ENCODE data around the gene SAXO1. TPM values are rescaled to one million over a fixed set of nuclear protein-coding genes. Genes with fewer than 3 reads are reported as not detected.

The SAXO1 gene
- total RNA-seq, 1 donor from 2014 or later: 0.15 TPM

DNA sequence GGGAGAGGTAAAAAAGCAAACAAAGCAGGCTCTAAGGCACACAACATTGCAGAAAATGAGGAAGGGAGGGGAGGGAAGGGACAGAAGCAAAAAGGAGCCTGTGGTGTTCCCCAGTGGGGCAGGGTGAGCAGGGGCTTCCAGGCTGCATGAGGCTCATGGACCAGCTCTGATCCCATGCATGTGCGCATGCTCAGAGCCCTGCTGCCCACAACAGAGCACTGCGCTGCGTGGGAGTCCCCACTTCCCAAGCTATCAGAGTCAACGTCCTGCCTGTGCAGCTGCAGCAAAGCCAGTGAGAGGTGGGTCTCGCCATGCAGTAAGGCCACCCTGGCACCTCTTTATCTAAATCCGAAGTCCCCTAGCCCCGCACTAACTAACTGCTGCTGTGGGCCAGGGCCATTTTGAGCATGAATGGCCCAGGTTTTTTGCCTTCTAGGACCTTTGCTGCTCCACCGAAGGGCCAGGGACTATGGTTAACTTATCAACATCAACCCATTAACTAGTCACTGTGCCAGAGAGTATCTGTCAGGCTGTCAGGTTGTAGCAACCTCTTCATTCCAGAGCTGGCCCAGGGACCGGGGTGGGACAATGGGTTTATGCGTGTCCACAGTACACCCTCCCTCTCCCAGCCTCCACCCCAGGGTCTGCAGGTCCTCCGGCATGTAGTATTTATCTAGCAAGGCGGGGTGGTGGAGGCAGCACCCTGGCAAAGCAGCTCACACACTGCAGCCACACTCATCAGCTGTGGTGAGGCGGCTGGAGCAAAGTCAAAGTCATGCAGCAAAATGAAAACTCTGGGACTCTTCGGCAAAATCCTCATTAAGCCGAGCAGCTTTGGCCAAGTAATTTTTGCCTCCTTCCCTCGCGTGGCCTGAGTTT, 123.6 kb downstream of the SAXO1 start:
- Histone ChIP-seq H3K4me3 (no peak overlapping the region), H3K4me1 (no peaks in the 10 kb centered on the region), H3K9me3 (no peaks in the 10 kb centered on the region), H3K27me3 (ENCODE audit: low read depth) (no peaks in the 10 kb centered on the region), H3K36me3 (no peaks in the 10 kb centered on the region), H3K27ac (no peak overlapping the region)
- no peak for DNase-seq
- ATAC-seq: no peak
- TF ChIP-seq, protein P1, sequence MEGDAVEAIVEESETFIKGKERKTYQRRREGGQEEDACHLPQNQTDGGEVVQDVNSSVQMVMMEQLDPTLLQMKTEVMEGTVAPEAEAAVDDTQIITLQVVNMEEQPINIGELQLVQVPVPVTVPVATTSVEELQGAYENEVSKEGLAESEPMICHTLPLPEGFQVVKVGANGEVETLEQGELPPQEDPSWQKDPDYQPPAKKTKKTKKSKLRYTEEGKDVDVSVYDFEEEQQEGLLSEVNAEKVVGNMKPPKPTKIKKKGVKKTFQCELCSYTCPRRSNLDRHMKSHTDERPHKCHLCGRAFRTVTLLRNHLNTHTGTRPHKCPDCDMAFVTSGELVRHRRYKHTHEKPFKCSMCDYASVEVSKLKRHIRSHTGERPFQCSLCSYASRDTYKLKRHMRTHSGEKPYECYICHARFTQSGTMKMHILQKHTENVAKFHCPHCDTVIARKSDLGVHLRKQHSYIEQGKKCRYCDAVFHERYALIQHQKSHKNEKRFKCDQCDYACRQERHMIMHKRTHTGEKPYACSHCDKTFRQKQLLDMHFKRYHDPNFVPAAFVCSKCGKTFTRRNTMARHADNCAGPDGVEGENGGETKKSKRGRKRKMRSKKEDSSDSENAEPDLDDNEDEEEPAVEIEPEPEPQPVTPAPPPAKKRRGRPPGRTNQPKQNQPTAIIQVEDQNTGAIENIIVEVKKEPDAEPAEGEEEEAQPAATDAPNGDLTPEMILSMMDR (IDR thresholded peaks at IDR 0.05): no peak
- intact Hi-C loops (cut with DNase I): no loop called here

DNA sequence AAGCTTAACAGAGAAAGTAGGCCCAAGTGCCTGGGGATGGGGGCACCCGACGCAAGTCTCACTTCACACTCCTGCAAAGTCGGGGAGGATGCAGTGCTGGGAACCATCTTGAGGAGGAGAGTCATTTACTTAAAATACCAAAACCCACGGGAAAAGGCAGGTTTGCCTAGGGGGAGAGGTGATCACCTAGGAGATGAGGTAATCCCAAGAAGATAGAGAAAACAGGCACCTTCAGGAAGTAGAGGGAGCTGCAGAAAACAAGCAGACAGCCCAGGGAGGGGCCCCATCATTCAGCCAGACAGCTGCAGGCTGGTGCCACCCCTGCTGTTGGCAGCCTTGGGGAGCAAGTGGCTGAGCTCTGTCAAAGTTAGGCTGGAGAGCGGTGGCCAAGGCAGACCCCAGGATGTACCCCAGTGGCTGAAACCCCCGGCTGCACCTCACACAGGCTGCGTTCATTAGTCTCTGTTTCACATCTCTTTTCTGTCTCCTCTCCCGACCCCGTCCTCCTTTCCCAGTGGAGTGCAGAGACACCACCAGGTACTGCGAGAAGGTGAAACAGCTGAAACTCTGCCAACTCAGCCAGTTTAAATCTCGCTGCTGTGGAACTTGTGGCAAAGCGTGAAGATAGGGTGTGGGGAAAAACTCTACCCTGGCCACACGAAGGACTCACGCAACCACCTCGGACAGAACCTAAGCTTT, 124.9 kb downstream of the SAXO1 start:
- ATAC-seq: no peak
- intact Hi-C loops (cut with DNase I): no loop called here
- no peak overlapping the region for H3K27ac ChIP-seq
- TF ChIP-seq, protein P1 (IDR thresholded peaks at IDR 0.05): no peak
- no peaks in the 10 kb centered on the region for H3K27me3 ChIP-seq (ENCODE audit: low read depth)
- no peak for DNase-seq
- H3K9me3 ChIP-seq: no peaks in the 10 kb centered on the region
- H3K4me3 ChIP-seq: no peak overlapping the region
- H3K36me3 ChIP-seq: no peaks in the 10 kb centered on the region
- no peaks in the 10 kb centered on the region for H3K4me1 ChIP-seq

DNA sequence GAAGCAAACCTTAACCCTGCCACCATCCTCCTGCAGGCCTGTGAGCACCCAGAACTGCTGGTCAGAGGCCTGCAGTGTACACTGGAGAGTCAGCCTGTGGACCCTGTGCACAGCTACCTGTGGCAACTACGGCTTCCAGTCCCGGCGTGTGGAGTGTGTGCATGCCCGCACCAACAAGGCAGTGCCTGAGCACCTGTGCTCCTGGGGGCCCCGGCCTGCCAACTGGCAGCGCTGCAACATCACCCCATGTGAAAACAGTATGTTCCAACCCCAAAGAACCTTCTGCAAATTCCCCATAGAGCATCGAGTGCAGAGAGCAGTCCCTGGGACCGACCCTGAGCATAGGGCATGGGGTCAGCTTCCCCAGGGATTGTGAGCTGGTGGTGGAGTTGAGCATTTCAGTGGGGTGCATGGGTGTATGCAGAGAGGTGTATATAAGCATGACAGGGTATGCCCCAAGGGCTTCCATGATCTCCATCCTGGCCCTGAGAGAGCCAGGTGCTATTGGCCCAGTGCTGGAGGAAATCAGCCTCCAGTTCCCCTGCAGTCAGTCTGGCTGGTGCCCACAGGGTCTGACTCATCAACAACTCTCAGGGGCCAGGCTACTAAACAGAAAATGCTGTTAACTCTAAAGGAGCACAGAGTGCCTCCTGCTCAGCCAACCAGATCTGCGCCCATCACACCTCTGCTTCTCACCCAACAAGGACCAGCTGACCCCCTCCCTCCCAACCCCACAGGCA, 126.2 kb downstream of the SAXO1 start:
- H3K27me3 ChIP-seq (ENCODE audit: low read depth): no peaks in the 10 kb centered on the region
- H3K4me3 ChIP-seq: no peak overlapping the region
- no peaks in the 10 kb centered on the region for H3K4me1 ChIP-seq
- no peak for DNase-seq
- peak in 1 of 2 donors; percentile 27 for ATAC-seq
- TF ChIP-seq, protein P1 (IDR thresholded peaks at IDR 0.05): no peak
- intact Hi-C loops (cut with DNase I): no loop called here
- peaks cover 5% of the 10 kb centered on the region for H3K9me3 ChIP-seq
- H3K27ac ChIP-seq: no peak overlapping the region
- H3K36me3 ChIP-seq: no peaks in the 10 kb centered on the region

DNA sequence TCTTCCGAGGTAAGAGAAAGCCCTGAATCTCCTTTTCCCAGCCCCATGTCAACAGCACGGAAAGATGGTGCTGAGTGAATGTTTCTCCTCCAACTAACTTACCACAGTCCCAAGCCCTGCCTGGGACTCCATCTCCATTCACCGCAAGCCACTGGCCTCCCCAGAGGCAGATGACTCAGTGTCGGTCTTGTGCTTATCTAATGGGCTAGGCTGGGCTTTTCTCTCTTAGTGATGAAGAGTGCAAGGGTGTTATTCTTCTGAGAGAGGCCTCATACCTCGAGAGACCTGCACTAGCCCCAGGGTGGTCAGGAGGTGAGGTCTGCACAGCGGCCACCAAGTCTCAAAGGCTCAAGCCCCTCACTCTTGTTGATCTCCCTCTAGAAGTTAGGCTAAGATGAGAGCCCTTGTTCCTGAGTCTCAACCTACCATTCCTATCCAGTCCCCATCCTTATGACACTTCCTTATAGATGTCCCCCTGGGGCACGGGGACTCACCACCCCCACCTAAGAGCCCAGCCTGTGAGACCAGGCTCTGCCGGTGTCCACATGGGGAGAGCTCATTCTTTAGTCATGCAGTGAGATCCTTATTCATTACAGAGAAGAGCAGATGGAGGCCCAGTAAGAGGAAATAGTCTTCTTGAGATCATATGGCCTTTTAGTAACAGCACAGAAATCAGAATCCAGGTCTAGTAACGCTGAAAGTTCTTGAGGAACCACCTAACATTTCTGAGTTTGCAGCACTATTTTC, 127.0 kb downstream of the SAXO1 start:
- TF ChIP-seq, protein P1 (IDR thresholded peaks at IDR 0.05): no peak
- Histone ChIP-seq H3K36me3 (no peaks in the 10 kb centered on the region), H3K27ac (no peak overlapping the region), H3K4me3 (no peak overlapping the region), H3K4me1 (no peaks in the 10 kb centered on the region), H3K9me3 (peaks cover 13% of the 10 kb centered on the region), H3K27me3 (ENCODE audit: low read depth) (no peaks in the 10 kb centered on the region)
- ATAC-seq (no peak), DNase-seq (no peak)
- intact Hi-C loops (cut with DNase I): no loop called here
